ENCODE measurements around the gene CENPM.
A peak's percentile ranks its signal among the peaks of the same experiment; 100 is the strongest.

The CENPM gene

GRCh38 chr22:41929418-41929810 lies 17.5 kb downstream of the CENPM start:
- DNase-seq: no peak

- DNase-seq: no peak
Observed at GRCh38 chr22:41928593-41929417, 18.1 kb downstream of the CENPM start.

- DNase-seq: no peak
Observed at GRCh38 chr22:41927813-41928212, 19.1 kb downstream of the CENPM start.

GRCh38 chr22:41925783-41926460 lies 21.0 kb downstream of the CENPM start:
- DNase-seq: no peak

GRCh38 chr22:41923595-41924276 lies 23.2 kb downstream of the CENPM start:
- DNase-seq: no peak

GRCh38 chr22:41922940-41923594 lies 23.9 kb downstream of the CENPM start:
- DNase-seq: no peak

- DNase-seq: no peak
Observed at GRCh38 chr22:41922328-41922727, 24.6 kb downstream of the CENPM start.

GRCh38 chr22:41920271-41920976 lies 26.5 kb downstream of the CENPM start:
- DNase-seq: no peak

- DNase-seq: no peak
Observed at GRCh38 chr22:41919357-41920224, 27.4 kb downstream of the CENPM start.

- DNase-seq: peak; percentile 92
Observed at GRCh38 chr22:41917903-41918791, 28.8 kb downstream of the CENPM start.

- DNase-seq: no peak
Observed at GRCh38 chr22:41917375-41917902, 29.5 kb downstream of the CENPM start.

- no peak for DNase-seq
Observed at GRCh38 chr22:41916745-41917358, 30.1 kb downstream of the CENPM start.

- no peak for DNase-seq
Observed at GRCh38 chr22:41915786-41916493, 31.0 kb downstream of the CENPM start.

GRCh38 chr22:41915035-41915785 lies 31.7 kb downstream of the CENPM start, which contains the start of gene SHISA8:
TSS of gene SHISA8 (minus strand) at chr22:41915074. CDS start at chr22:41914667, 407 bp downstream.
- peak; percentile 70 for DNase-seq

- DNase-seq: peak; percentile 69
Observed at GRCh38 chr22:41914611-41915034, 32.3 kb downstream of the CENPM start.

GRCh38 chr22:41913842-41914534 lies 33.0 kb downstream of the CENPM start:
- DNase-seq: no peak

- peak; percentile 56 for DNase-seq
Observed at GRCh38 chr22:41913040-41913719, 33.8 kb downstream of the CENPM start.
